ENCODE measurements around the gene OR5H1.

The OR5H1 gene

GRCh38 chr3:98182196-98182595 lies 51.7 kb downstream of the OR5H1 start:
- DNase-seq (ENCODE audit: low read depth, low spot score) = no peak
- no peak overlapping the region for H3K4me3 ChIP-seq (ENCODE audit: low read length)

- no peak overlapping the region for H3K4me3 ChIP-seq (ENCODE audit: low read length)
- no peak for DNase-seq (ENCODE audit: low read depth, low spot score)
Measured at GRCh38 chr3:98185180-98185579, 54.7 kb downstream of the OR5H1 start.
